GM12878 (cell line): Measurements from ENCODE around the gene KLF7. TPM values are rescaled to one million over a fixed set of nuclear protein-coding genes. Genes with fewer than 3 reads are reported as not detected.

ENCODE experiments used
- ATAC-seq: fragments of 200-7000 bp; cut with Tn5 transposase; 3 replicates; pipeline ENCODE4 v1.9.1; 2020; ENCODE audit warnings: mild to moderate bottlenecking, moderate library complexity
- BruUV-seq: library from RNA; stranded (reverse); fragments of 400-500 nt; replicated peaks from 2 replicates; lab custom pipeline; 2021; lab: Mats Ljungman, UMichigan
- CTCF ChIA-PET: fragments of 300-600 bp; sonication (Branson Sonifier 250); formaldehyde crosslinking; extraction: SDS; loops from one replicate; lab custom pipeline; 2021; ENCODE audit warnings: inconsistent platforms; lab: Yijun Ruan, JAX
- POLR2A ChIA-PET: fragments of 350-600 bp; formaldehyde crosslinking; extraction: SDS; loops from one replicate; lab custom pipeline; 2021; ENCODE audit warnings: inconsistent platforms; lab: Charles Lee
- RAD21 ChIA-PET: fragments of 300-600 bp; sonication (Branson Sonifier 250); formaldehyde crosslinking; loops from one replicate; lab custom pipeline; 2023; ENCODE audit warnings: antibody characterized with exemption; ENCODE audit not compliant: unreplicated experiment; lab: Charles Lee
- SMC1A ChIA-PET: fragments of 300-600 bp; sonication (Branson Sonifier 250); formaldehyde crosslinking; loops from one replicate; lab custom pipeline; 2023; ENCODE audit not compliant: unreplicated experiment, uncharacterized antibody; lab: Charles Lee
- DNase-seq: peaks from one replicate; pipeline ENCODE4 v3.0.0-alpha.2; 2011; ENCODE audit warnings: low read depth, low spot score
- FAIRE-seq: peaks from 3 replicates; lab custom pipeline; 2011; peaks lifted over from hg19 to GRCh38; lab: Jason Lieb, UNC
- H2AFZ ChIP-seq: 2 replicates; pipeline ENCODE4 v1.6.0; 2011; ENCODE audit warnings: low read depth, low read length, control low read depth; ENCODE audit not compliant: control insufficient read depth
- H3K27ac ChIP-seq: 2 replicates; pipeline ENCODE4 v1.5.1; 2011; ENCODE audit warnings: control low read depth; ENCODE audit not compliant: control insufficient read depth, insufficient read depth
- H3K27me3 ChIP-seq, 2 experiments: replicated peaks in 1 of 2; 2 replicates each; pipeline versions ENCODE4 v1.6.0 to v1.6.1; 2011; ENCODE audit warnings: low read length in 1 of 2; ENCODE audit not compliant: control insufficient read depth in 2 of 2, insufficient read depth in 2 of 2
- H3K36me3 ChIP-seq, 2 experiments: 2 replicates each; pipeline ENCODE4 v1.5.1; 2011; ENCODE audit warnings: low read length in 1 of 2; ENCODE audit not compliant: control insufficient read depth in 2 of 2, insufficient read depth in 2 of 2
- H3K4me1 ChIP-seq: 2 replicates; pipeline ENCODE4 v1.6.1; 2011; ENCODE audit warnings: mild to moderate bottlenecking, low read length, moderate library complexity, mixed read lengths; ENCODE audit not compliant: control insufficient read depth, insufficient read depth
- H3K4me2 ChIP-seq: 2 replicates; pipeline ENCODE4 v1.6.0; 2011; ENCODE audit warnings: control low read depth; ENCODE audit not compliant: control insufficient read depth, insufficient read depth
- H3K4me3 ChIP-seq: fragments of 200-600 bp; sonication (generic); 2 replicates; pipeline ENCODE4 v1.5.1; 2016
- H3K79me2 ChIP-seq: 2 replicates; pipeline ENCODE4 v1.6.0; 2011; ENCODE audit warnings: low read length; ENCODE audit not compliant: control insufficient read depth, insufficient read depth
- H3K9ac ChIP-seq: 2 replicates; pipeline ENCODE4 v1.8.0; 2011; ENCODE audit warnings: low read length, control low read depth, mixed read lengths; ENCODE audit not compliant: control insufficient read depth, insufficient read depth
- H3K9me3 ChIP-seq: replicated peaks from 3 replicates; pipeline ENCODE4 v1.5.1; 2011; ENCODE audit warnings: mild to moderate bottlenecking, low read length; ENCODE audit not compliant: control insufficient read depth, insufficient read depth
- H4K20me1 ChIP-seq: 2 replicates; pipeline ENCODE4 v1.6.0; 2011; ENCODE audit not compliant: control insufficient read depth, insufficient read depth
- ATF7 ChIP-seq: fragments of 450-650 bp; IDR thresholded peaks from 2 replicates; pipeline ENCODE4 v1.6.1; 2016; ENCODE audit warnings: low read depth, mild to moderate bottlenecking
- BCL11A ChIP-seq: IDR thresholded peaks from 2 replicates; pipeline ENCODE4 v1.6.1; 2011; ENCODE audit warnings: low read depth, low read length
- BRCA1 ChIP-seq: IDR thresholded peaks from 2 replicates; pipeline ENCODE4 v1.6.1; 2011; ENCODE audit warnings: low read depth, low read length, improper control_type of control experiment
- LARP7 ChIP-seq: fragments of 450-650 bp; IDR thresholded peaks from 2 replicates; pipeline ENCODE4 v1.6.1; 2017; ENCODE audit warnings: mild to moderate bottlenecking
- NBN ChIP-seq: fragments of 450-650 bp; IDR thresholded peaks from 2 replicates; pipeline ENCODE4 v1.6.1; 2016
- SIN3A ChIP-seq: IDR thresholded peaks from 2 replicates; pipeline ENCODE4 v1.6.1; 2012; ENCODE audit warnings: low read depth, low read length, improper control_type of control experiment
- SMAD5 ChIP-seq: IDR thresholded peaks from 2 replicates; pipeline ENCODE4 v1.6.1; 2016; ENCODE audit warnings: antibody characterized with exemption, low read depth
- SPI1 ChIP-seq: IDR thresholded peaks from 2 replicates; pipeline ENCODE4 v1.6.1; 2011; ENCODE audit warnings: low read depth, mild to moderate bottlenecking, low read length, moderate library complexity, borderline replicate concordance; ENCODE audit not compliant: insufficient read depth
- TCF7 ChIP-seq: IDR thresholded peaks from 2 replicates; pipeline ENCODE4 v1.6.1; 2014; ENCODE audit warnings: antibody characterized with exemption, borderline replicate concordance
- YY1 ChIP-seq: IDR thresholded peaks from 2 replicates; pipeline ENCODE4 v1.6.1; 2011; ENCODE audit warnings: low read depth, mild to moderate bottlenecking, low read length
- ZZZ3 ChIP-seq: IDR thresholded peaks from 2 replicates; pipeline ENCODE4 v1.6.1; 2011; ENCODE audit warnings: low read depth; ENCODE audit not compliant: control insufficient read depth, insufficient read length
- WGBS: methylation state at CpG from one replicate; pipeline ENCODE4 v1.1.6; 2016; ENCODE audit warnings: low lambda C conversion rate; ENCODE audit not compliant: insufficient replicate concordance, insufficient coverage; ENCODE audit errors: missing lambda C conversion rate; 5-methylcytosine and 5-hydroxymethylcytosine counted together
- in situ Hi-C: fragments of 300-500 bp; cut with MboI; formaldehyde crosslinking; loops from 9 replicates; pipeline ENCODE4 v1.14.3; 2018; ENCODE audit warnings: mixed read lengths
- intact Hi-C: fragments of 100-400 bp; cut with micrococcal nuclease; formaldehyde crosslinking; loops from one replicate; pipeline ENCODE4 v1.14.2; 2022; ENCODE audit not compliant: unreplicated experiment
- polyA plus RNA-seq, 11 experiments: library from polyadenylated mRNA; depleted of rRNA in 4 of 11; unstranded in 6 of 11; stranded (reverse) in 5 of 11; fragments of >200 nt; fragmentation: Nextera tagmentation in 4 of 11; fragmentation: Illumina TruSeq in 1 of 11; extraction: Ambion mirVana in 4 of 11; extraction: Trizol in 1 of 11; gene quantifications; 1 replicate in 1 of 11; 2 replicates in 10 of 11; pipeline versions ENCODE4 v1.2.1 to v1.2.3, GENCODE V29; 2011 to 2016; ENCODE audit warnings: inconsistent platforms in 2 of 11, missing spikeins in 2 of 11, low read depth in 1 of 11
- total RNA-seq, 4 experiments: library from RNA; depleted of rRNA in 3 of 4; stranded (reverse); fragments of >200 nt in 3 of 4; fragmentation: Illumina TruSeq in 1 of 4; extraction: Trizol in 1 of 4; gene quantifications; 2 replicates each; pipeline versions ENCODE4 v1.2.1 to v1.2.3, GENCODE V29; 2013 to 2021
- TF ChIP-seq, protein P1 (sequence below): fragments of 450-650 bp; formaldehyde crosslinking; IDR thresholded peaks from 2 replicates; pipeline ENCODE4 v1.4.0; 2020; ENCODE audit warnings: mild to moderate bottlenecking, moderate library complexity
- TF ChIP-seq, protein P2 (sequence below): fragments of 450-650 bp; formaldehyde crosslinking; IDR thresholded peaks from 2 replicates; pipeline ENCODE4 v1.4.0; 2022; ENCODE audit warnings: mild to moderate bottlenecking, moderate library complexity
- TF ChIP-seq, protein P3 (sequence below): fragments of 450-650 bp; IDR thresholded peaks from 2 replicates; pipeline ENCODE4 v1.6.1; 2017; ENCODE audit warnings: mild to moderate bottlenecking, moderate library complexity

The KLF7 gene
- total and polyA plus RNA-seq, 10 of the 15 experiments (the other 5 are each of a cell fraction or from before 2014, with no cell fraction given), result 2.4 to 24.8 (median 8.5) TPM

DNA sequence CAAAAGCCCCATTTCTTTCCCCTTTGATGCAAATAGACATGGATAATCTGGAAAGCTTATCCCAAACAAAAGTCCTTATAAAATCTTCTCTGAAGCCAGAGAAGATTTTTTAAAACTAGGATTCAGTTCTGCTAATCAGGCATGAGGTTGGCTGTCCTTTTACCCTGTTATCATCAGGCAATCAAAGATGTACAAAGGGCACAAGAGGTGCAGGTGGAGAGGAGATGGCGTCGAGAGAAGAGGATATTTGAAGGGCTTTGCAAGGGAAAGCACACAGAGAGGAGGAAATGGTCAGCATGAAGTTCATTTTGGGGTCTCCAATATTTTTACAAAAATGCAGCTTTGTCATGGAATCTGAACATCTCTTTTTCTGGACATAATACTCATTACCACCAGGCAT is 88.5 kb downstream of the KLF7 start:
- Histone ChIP-seq H3K9ac (no peak overlapping the region), H3K9me3 (no peaks in the 10 kb centered on the region), H3K79me2 (no peaks in the 10 kb centered on the region)
- intact Hi-C loops, result loop anchor here (10.0 kb wide), 1 partner anchor 272 kb away; no protein-coding TSS in a partner anchor
- TF ChIP-seq, protein P1, sequence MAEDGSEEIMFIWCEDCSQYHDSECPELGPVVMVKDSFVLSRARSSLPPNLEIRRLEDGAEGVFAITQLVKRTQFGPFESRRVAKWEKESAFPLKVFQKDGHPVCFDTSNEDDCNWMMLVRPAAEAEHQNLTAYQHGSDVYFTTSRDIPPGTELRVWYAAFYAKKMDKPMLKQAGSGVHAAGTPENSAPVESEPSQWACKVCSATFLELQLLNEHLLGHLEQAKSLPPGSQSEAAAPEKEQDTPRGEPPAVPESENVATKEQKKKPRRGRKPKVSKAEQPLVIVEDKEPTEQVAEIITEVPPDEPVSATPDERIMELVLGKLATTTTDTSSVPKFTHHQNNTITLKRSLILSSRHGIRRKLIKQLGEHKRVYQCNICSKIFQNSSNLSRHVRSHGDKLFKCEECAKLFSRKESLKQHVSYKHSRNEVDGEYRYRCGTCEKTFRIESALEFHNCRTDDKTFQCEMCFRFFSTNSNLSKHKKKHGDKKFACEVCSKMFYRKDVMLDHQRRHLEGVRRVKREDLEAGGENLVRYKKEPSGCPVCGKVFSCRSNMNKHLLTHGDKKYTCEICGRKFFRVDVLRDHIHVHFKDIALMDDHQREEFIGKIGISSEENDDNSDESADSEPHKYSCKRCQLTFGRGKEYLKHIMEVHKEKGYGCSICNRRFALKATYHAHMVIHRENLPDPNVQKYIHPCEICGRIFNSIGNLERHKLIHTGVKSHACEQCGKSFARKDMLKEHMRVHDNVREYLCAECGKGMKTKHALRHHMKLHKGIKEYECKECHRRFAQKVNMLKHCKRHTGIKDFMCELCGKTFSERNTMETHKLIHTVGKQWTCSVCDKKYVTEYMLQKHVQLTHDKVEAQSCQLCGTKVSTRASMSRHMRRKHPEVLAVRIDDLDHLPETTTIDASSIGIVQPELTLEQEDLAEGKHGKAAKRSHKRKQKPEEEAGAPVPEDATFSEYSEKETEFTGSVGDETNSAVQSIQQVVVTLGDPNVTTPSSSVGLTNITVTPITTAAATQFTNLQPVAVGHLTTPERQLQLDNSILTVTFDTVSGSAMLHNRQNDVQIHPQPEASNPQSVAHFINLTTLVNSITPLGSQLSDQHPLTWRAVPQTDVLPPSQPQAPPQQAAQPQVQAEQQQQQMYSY (CRISPR knock-in tag), result no peak
- TF ChIP-seq NBN (no peak), ATF7 (no peak), SPI1 (no peak), TCF7 (no peak), ZZZ3 (no peak), BCL11A (no peak), SIN3A (no peak), SMAD5 (no peak), YY1 (no peak), LARP7 (no peak), BRCA1 (no peak)
- TF ChIP-seq, protein P2, sequence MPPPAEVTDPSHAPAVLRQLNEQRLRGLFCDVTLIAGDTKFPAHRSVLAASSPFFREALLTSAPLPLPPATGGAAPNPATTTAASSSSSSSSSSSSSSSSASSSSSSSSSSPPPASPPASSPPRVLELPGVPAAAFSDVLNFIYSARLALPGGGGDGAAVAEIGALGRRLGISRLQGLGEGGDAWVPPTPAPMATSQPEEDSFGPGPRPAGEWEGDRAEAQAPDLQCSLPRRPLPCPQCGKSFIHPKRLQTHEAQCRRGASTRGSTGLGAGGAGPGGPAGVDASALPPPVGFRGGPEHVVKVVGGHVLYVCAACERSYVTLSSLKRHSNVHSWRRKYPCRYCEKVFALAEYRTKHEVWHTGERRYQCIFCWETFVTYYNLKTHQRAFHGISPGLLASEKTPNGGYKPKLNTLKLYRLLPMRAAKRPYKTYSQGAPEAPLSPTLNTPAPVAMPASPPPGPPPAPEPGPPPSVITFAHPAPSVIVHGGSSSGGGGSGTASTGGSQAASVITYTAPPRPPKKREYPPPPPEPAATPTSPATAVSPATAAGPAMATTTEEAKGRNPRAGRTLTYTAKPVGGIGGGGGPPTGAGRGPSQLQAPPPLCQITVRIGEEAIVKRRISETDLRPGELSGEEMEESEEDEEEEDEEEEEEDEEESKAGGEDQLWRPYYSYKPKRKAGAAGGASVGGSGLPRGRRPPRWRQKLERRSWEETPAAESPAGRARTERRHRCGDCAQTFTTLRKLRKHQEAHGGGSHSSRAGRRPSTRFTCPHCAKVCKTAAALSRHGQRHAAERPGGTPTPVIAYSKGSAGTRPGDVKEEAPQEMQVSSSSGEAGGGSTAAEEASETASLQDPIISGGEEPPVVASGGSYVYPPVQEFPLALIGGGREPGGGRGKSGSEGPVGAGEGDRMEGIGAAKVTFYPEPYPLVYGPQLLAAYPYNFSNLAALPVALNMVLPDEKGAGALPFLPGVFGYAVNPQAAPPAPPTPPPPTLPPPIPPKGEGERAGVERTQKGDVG (CRISPR knock-in tag), result no peak
- TF ChIP-seq, protein P3, sequence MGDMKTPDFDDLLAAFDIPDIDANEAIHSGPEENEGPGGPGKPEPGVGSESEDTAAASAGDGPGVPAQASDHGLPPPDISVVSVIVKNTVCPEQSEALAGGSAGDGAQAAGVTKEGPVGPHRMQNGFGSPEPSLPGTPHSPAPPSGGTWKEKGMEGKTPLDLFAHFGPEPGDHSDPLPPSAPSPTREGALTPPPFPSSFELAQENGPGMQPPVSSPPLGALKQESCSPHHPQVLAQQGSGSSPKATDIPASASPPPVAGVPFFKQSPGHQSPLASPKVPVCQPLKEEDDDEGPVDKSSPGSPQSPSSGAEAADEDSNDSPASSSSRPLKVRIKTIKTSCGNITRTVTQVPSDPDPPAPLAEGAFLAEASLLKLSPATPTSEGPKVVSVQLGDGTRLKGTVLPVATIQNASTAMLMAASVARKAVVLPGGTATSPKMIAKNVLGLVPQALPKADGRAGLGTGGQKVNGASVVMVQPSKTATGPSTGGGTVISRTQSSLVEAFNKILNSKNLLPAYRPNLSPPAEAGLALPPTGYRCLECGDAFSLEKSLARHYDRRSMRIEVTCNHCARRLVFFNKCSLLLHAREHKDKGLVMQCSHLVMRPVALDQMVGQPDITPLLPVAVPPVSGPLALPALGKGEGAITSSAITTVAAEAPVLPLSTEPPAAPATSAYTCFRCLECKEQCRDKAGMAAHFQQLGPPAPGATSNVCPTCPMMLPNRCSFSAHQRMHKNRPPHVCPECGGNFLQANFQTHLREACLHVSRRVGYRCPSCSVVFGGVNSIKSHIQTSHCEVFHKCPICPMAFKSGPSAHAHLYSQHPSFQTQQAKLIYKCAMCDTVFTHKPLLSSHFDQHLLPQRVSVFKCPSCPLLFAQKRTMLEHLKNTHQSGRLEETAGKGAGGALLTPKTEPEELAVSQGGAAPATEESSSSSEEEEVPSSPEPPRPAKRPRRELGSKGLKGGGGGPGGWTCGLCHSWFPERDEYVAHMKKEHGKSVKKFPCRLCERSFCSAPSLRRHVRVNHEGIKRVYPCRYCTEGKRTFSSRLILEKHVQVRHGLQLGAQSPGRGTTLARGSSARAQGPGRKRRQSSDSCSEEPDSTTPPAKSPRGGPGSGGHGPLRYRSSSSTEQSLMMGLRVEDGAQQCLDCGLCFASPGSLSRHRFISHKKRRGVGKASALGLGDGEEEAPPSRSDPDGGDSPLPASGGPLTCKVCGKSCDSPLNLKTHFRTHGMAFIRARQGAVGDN, result no peak
- TF ChIP-seq, all 136 proteins: peak for 0
- FAIRE-seq (no peak), ATAC-seq (no peak), DNase-seq (no peak)
- H3K4me1 ChIP-seq, result peaks cover 22% of the 10 kb centered on the region
- H3K27me3 ChIP-seq, result no peaks in the 10 kb centered on the region
- ChIA-PET POLR2A (no interaction called here), SMC1A (interaction anchor here (0.8 kb wide), 1 partner anchor 15 kb away, joined by 4 read pairs; no protein-coding TSS in a partner anchor), RAD21 (no interaction called here), CTCF (no interaction called here)
- H4K20me1 ChIP-seq, result no peaks in the 10 kb centered on the region
- in situ Hi-C loops, result no loop called here
- WGBS, result 86% methylated on average over 2 of the region's 2 CpGs
- H3K4me3 ChIP-seq, result no peak overlapping the region
- BruUV-seq, result no TSS peak
- H3K27ac ChIP-seq, result no peak overlapping the region
- H3K36me3 ChIP-seq, result no peaks in the 10 kb centered on the region; a peak in 1 of 4 replicates
- H3K4me2 ChIP-seq, result no peak overlapping the region
- H2AFZ ChIP-seq, result no peak overlapping the region
